HepG2 (cell line): ENCODE measurements around the gene CNTFR. TPM values are rescaled to one million over a fixed set of nuclear protein-coding genes. Genes with fewer than 3 reads are reported as not detected.
A peak's percentile ranks its signal among the peaks of the same experiment; 100 is the strongest.

Experiments used
- CAMTA2 ChIP-seq: sonication (generic); formaldehyde crosslinking; IDR thresholded peaks from 2 replicates; pipeline ENCODE4 v1.4.0; 2020; ENCODE audit warnings: mild to moderate bottlenecking, missing genetic modification reagents, borderline replicate concordance
- CENPX ChIP-seq: sonication (generic); formaldehyde crosslinking; IDR thresholded peaks from 2 replicates; pipeline ENCODE4 v1.9.0; 2021; ENCODE audit warnings: mild to moderate bottlenecking, missing genetic modification reagents, moderate library complexity
- DPF2 ChIP-seq: sonication (generic); formaldehyde crosslinking; IDR thresholded peaks from 2 replicates; pipeline ENCODE4 v1.4.0; 2020; ENCODE audit warnings: mild to moderate bottlenecking, low read depth, missing genetic modification reagents, borderline replicate concordance
- ELF1 ChIP-seq: sonication (generic); formaldehyde crosslinking; IDR thresholded peaks from 2 replicates; pipeline ENCODE4 v1.4.0; 2020; ENCODE audit warnings: missing genetic modification reagents
- HNF4G ChIP-seq, 2 experiments: sonication (generic) in 1 of 2; formaldehyde crosslinking in 1 of 2; IDR thresholded peaks; 2 replicates each; pipeline versions ENCODE4 v1.4.0 to v1.6.1; 2011 to 2020; ENCODE audit warnings: borderline replicate concordance in 2 of 2, low read depth in 2 of 2, mild to moderate bottlenecking in 2 of 2, low read length in 1 of 2, missing genetic modification reagents in 1 of 2, moderate library complexity in 1 of 2
- HNRNPLL ChIP-seq: fragments of 200-400 bp; formaldehyde crosslinking; IDR thresholded peaks from 2 replicates; pipeline ENCODE4 v1.6.1; 2017; ENCODE audit warnings: mild to moderate bottlenecking, low read depth, low read length; ENCODE audit not compliant: poor library complexity, severe bottlenecking
- MYC ChIP-seq: sonication (generic); formaldehyde crosslinking; IDR thresholded peaks from 2 replicates; pipeline ENCODE4 v1.9.0; 2021; ENCODE audit warnings: missing genetic modification reagents, borderline replicate concordance
- NFYB ChIP-seq: sonication (generic); formaldehyde crosslinking; IDR thresholded peaks from 2 replicates; pipeline ENCODE4 v1.4.0; 2020; ENCODE audit warnings: missing genetic modification reagents
- RCOR2 ChIP-seq: IDR thresholded peaks from 2 replicates; pipeline ENCODE4 v1.6.1; 2016; ENCODE audit warnings: missing biosample characterization, missing genetic modification reagents
- SAP130 ChIP-seq: IDR thresholded peaks from 2 replicates; pipeline ENCODE4 v1.6.1; 2016; ENCODE audit warnings: low read depth
- SMARCE1 ChIP-seq: fragments of 450-650 bp; IDR thresholded peaks from 2 replicates; pipeline ENCODE4 v1.6.1; 2017; ENCODE audit warnings: borderline replicate concordance
- SP2 ChIP-seq: sonication (generic); formaldehyde crosslinking; IDR thresholded peaks from 2 replicates; pipeline ENCODE4 v1.5.1; 2020; ENCODE audit warnings: mild to moderate bottlenecking, missing genetic modification reagents
- TBX2 ChIP-seq: sonication (generic); formaldehyde crosslinking; IDR thresholded peaks from 2 replicates; pipeline ENCODE4 v1.5.0; 2020; ENCODE audit warnings: missing genetic modification reagents, mild to moderate bottlenecking, borderline replicate concordance
- ZC3H4 ChIP-seq: sonication (generic); formaldehyde crosslinking; IDR thresholded peaks from 2 replicates; pipeline ENCODE4 v1.4.0; 2020; ENCODE audit warnings: missing genetic modification reagents, borderline replicate concordance
- ZFP37 ChIP-seq: sonication (generic); formaldehyde crosslinking; IDR thresholded peaks from 2 replicates; pipeline ENCODE4 v1.4.0; 2020; ENCODE audit warnings: missing genetic modification reagents, borderline replicate concordance
- ZNF17 ChIP-seq: sonication (generic); formaldehyde crosslinking; IDR thresholded peaks from 2 replicates; pipeline ENCODE4 v1.5.0; 2020; ENCODE audit warnings: mild to moderate bottlenecking, missing genetic modification reagents
- ZNF205 ChIP-seq: IDR thresholded peaks from 2 replicates; pipeline ENCODE4 v1.6.1; 2018; ENCODE audit warnings: missing biosample characterization, missing genetic modification reagents
- ZNF510 ChIP-seq: sonication (generic); formaldehyde crosslinking; IDR thresholded peaks from 2 replicates; pipeline ENCODE4 v1.4.0; 2020; ENCODE audit warnings: low read depth, mild to moderate bottlenecking, missing genetic modification reagents
- ZNF563 ChIP-seq: sonication (generic); formaldehyde crosslinking; IDR thresholded peaks from 2 replicates; pipeline ENCODE4 v1.8.0; 2022; ENCODE audit warnings: mild to moderate bottlenecking, moderate library complexity, missing genetic modification reagents
- ZNF577 ChIP-seq: sonication (generic); formaldehyde crosslinking; IDR thresholded peaks from 2 replicates; pipeline ENCODE4 v1.4.0; 2020; ENCODE audit warnings: mild to moderate bottlenecking, low read depth, missing genetic modification reagents, borderline replicate concordance
- ZNF672 ChIP-seq: sonication (generic); formaldehyde crosslinking; IDR thresholded peaks from 2 replicates; pipeline ENCODE4 v1.8.1; 2022; ENCODE audit warnings: missing genetic modification reagents
- ZNF792 ChIP-seq: IDR thresholded peaks from 2 replicates; pipeline ENCODE4 v1.6.1; 2016
- polyA plus RNA-seq, 8 experiments: library from polyadenylated mRNA; depleted of rRNA in 3 of 8; stranded (reverse) in 7 of 8; unstranded in 1 of 8; fragments of >200 nt; fragmentation: Illumina TruSeq in 4 of 8; extraction: Trizol in 4 of 8; gene quantifications; 2 replicates each; pipeline versions ENCODE4 v1.2.1 to v1.2.3, GENCODE V29; 2011 to 2016; ENCODE audit warnings: low read depth in 4 of 8, missing spikeins in 1 of 8, mixed read lengths in 1 of 8; ENCODE audit not compliant: insufficient read depth in 1 of 8
- total RNA-seq, 5 experiments: library from RNA; depleted of rRNA; stranded (reverse); fragments of >200 nt; fragmentation: Illumina TruSeq; extraction: Trizol; gene quantifications; 2 replicates each; pipeline ENCODE4 v1.2.3, GENCODE V29; 2016; ENCODE audit warnings: low read depth in 1 of 5
- TF ChIP-seq, protein P1 (sequence below): sonication (generic); formaldehyde crosslinking; IDR thresholded peaks from 2 replicates; pipeline ENCODE4 v1.4.0; 2020; ENCODE audit warnings: mild to moderate bottlenecking, missing genetic modification reagents, borderline replicate concordance
- TF ChIP-seq, protein P2 (sequence below): sonication (generic); formaldehyde crosslinking; IDR thresholded peaks from 2 replicates; pipeline ENCODE4 v1.8.0; 2022; ENCODE audit warnings: missing genetic modification reagents, mild to moderate bottlenecking, moderate library complexity, borderline replicate concordance
- TF ChIP-seq, protein P3 (sequence below): sonication (generic); formaldehyde crosslinking; IDR thresholded peaks from 2 replicates; pipeline ENCODE4 v1.5.0; 2020; ENCODE audit warnings: mild to moderate bottlenecking, missing genetic modification reagents

CNTFR gene
- total and polyA plus RNA-seq, 2 of the 13 experiments (the other 11 are each of a cell fraction or from before 2014, with no cell fraction given) = not detected

DNA sequence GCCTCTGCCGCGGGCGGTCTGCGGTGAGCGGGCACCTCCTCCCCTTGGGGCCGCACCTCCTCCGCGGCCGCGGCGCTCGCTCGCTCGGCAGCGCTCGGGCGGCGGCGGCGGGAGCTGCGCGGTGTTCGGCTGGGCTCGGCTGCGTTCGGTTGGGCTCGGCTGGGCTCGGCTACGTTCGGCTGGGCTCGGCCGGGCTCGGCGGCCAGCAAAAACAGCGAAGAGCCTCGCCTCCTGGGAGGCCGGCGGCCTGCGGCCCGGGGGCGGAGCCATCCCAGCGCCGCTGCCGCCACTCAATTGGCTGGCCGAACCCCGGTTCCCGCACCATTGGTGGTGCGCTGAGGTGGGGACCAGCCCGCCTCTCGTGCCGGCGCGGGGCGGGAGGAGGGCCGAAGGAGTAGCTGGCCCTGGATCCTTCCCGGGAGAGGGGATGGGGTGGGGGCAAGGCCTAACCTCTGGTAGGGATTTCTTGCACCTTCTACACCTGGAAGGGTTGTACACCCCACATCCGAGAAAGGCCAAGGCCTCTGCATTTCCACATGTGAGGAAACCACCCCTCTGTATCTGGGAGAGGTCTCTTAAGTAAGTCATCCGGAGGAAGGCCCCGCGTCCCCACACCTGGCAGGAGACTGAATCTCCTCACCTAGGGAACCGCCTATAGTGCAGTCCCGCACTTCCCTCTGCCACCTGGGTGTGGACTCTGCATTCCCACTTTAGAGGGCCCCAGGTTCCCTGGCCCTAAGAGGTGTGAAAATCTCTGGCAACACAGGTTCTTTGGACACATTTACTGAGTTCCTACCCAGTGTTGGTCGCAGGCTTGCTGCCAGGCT is 66.3 kb downstream of the CNTFR start, which contains the start of gene ENHO (continued):
- TF ChIP-seq, protein P1, sequence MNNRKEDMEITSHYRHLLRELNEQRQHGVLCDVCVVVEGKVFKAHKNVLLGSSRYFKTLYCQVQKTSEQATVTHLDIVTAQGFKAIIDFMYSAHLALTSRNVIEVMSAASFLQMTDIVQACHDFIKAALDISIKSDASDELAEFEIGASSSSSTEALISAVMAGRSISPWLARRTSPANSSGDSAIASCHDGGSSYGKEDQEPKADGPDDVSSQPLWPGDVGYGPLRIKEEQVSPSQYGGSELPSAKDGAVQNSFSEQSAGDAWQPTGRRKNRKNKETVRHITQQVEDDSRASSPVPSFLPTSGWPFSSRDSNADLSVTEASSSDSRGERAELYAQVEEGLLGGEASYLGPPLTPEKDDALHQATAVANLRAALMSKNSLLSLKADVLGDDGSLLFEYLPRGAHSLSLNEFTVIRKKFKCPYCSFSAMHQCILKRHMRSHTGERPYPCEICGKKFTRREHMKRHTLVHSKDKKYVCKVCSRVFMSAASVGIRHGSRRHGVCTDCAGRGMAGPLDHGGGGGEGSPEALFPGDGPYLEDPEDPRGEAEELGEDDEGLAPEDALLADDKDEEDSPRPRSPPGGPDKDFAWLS = no peak
- TF ChIP-seq HNF4G (IDR thresholded peaks at IDR 0.05; ENCODE audit: borderline replicate concordance, low read depth, low read length) (peak; percentile 40; the same call in 1 of the 2 replicates), HNF4G (CRISPR knock-in tag; IDR thresholded peaks at IDR 0.05; ENCODE audit: borderline replicate concordance, low read depth) (no peak), TBX2 (CRISPR knock-in tag) (0 out of 2 replicates have a peak, but pooled peaks have one; percentile 37), ZNF17 (CRISPR knock-in tag) (no peak), SMARCE1 (no peak), ELF1 (no peak), DPF2 (CRISPR knock-in tag) (no peak), ZNF672 (CRISPR knock-in tag) (no peak), MYC (CRISPR knock-in tag) (no peak), SAP130 (CRISPR knock-in tag) (peak; percentile 48), CENPX (CRISPR knock-in tag) (no peak), ZNF563 (CRISPR knock-in tag) (peak; percentile 55; the same call in 1 of the 2 replicates), ZNF510 (CRISPR knock-in tag) (no peak), ZC3H4 (CRISPR knock-in tag) (no peak), ZNF792 (CRISPR knock-in tag) (no peak), HNRNPLL (peak; percentile 58), RCOR2 (CRISPR knock-in tag) (no peak), SP2 (CRISPR knock-in tag) (peak; percentile 73), CAMTA2 (no peak), NFYB (CRISPR knock-in tag) (peak; percentile 74), ZNF577 (CRISPR knock-in tag) (no peak), ZFP37 (CRISPR knock-in tag) (no peak), ZNF205 (CRISPR knock-in tag) (no peak)
- TF ChIP-seq, protein P2, sequence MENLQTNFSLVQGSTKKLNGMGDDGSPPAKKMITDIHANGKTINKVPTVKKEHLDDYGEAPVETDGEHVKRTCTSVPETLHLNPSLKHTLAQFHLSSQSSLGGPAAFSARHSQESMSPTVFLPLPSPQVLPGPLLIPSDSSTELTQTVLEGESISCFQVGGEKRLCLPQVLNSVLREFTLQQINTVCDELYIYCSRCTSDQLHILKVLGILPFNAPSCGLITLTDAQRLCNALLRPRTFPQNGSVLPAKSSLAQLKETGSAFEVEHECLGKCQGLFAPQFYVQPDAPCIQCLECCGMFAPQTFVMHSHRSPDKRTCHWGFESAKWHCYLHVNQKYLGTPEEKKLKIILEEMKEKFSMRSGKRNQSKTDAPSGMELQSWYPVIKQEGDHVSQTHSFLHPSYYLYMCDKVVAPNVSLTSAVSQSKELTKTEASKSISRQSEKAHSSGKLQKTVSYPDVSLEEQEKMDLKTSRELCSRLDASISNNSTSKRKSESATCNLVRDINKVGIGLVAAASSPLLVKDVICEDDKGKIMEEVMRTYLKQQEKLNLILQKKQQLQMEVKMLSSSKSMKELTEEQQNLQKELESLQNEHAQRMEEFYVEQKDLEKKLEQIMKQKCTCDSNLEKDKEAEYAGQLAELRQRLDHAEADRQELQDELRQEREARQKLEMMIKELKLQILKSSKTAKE (CRISPR knock-in tag) = no peak
- TF ChIP-seq, protein P3, sequence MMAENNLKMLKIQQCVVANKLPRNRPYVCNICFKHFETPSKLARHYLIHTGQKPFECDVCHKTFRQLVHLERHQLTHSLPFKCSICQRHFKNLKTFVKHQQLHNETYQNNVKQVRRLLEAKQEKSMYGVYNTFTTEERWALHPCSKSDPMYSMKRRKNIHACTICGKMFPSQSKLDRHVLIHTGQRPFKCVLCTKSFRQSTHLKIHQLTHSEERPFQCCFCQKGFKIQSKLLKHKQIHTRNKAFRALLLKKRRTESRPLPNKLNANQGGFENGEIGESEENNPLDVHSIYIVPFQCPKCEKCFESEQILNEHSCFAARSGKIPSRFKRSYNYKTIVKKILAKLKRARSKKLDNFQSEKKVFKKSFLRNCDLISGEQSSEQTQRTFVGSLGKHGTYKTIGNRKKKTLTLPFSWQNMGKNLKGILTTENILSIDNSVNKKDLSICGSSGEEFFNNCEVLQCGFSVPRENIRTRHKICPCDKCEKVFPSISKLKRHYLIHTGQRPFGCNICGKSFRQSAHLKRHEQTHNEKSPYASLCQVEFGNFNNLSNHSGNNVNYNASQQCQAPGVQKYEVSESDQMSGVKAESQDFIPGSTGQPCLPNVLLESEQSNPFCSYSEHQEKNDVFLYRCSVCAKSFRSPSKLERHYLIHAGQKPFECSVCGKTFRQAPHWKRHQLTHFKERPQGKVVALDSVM (CRISPR knock-in tag) = peak; percentile 90
